Stimulated activated naive CD4-positive, alpha-beta T cell treated with Interleukin-2 at 50 U/mL for 16 hours (primary cell): ENCODE data around the gene B3GAT3.
"Not testable (repeated sequence)": the region's sequence is repeated elsewhere in the genome, so short reads cannot be mapped to it uniquely, and the experiment has no call there.

Source experiments
- DNase-seq: peaks from one replicate; lab custom pipeline; 2025; lab: John Stamatoyannopoulos, UW

B3GAT3 gene

DNA sequence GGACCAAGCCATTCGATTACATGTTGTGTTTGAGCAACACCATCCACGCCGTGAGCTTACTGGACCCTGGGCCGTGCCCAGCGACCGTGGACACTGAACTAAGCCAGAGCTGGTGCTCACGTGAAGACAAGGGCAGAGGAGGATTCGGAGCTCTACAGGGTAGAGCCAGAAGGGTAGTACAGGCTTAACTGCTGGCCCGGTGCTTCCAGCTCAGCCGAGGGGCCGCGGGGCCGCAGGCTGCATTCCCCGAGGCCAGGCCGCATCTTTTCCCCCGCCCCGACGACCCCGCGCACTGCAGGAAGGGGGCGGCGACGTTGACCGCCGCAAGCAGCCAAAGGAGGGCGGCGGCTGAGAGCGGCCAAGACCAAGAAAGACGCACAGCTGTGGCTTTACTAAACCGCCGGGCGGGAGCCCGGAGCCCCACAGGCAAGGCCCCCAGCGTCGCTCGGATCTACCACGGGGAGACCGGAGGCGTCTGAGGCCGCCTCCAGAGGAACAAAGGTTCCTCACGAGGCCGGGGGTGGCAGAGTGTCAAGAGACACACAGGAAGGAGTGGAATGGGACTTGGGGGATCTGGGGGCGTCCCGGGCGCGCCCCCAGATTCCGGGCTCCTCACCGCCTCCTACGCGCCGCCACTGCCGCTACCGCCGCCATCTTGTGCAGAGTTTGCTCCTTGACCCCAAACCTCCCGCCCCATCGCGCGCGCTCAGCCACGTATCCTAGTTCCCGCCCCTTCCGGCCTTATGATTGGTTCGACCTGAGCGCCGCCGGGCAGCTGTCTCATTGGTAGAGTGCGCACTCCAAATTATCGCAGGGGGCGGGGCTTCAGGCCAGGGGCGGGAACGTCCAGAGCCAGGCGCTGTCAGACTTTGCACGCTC lies 24.4 kb upstream of the B3GAT3 start, which contains the start of gene GANAB:
Gene GANAB, minus strand, starts transcription at position 668 of the 879 bp plus-strand sequence. Its CDS starts 14 bp downstream, at position 654.
- DNase-seq: peak; percentile 100

DNA sequence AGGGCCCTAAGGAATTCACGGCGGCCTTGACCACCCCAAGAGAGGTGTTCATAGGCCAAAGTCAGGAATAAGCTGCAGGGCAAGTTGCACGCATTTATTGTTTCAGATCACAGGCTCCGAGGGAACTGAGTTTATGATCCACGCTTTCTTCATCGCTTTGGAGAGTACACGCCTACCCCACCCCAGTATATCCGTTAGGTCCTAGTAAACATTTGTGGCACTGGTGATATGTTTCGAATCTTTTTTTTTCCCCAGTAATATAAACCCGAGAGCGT lies 23.8 kb upstream of the B3GAT3 start:
- DNase-seq: no peak

DNA sequence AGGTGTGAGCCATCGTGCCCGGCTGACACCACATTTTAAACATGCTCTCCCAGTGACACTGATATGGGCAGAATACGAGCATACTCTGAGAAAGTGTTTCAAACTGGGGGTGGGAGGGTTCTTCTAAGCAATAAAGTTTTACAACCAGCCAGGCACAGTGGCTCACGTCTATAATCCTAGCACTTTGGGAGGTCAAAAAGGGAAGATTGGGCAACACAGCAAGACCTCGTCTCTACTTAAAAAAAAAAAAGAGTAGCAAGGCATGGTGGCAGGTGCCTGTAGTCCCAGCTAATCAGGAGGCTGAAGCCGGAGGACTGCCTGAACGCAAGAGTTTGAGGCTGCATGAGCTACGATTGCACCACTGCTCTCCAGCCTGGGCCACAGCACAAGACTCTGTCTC lies 22.4 kb upstream of the B3GAT3 start:
- no peak for DNase-seq

DNA sequence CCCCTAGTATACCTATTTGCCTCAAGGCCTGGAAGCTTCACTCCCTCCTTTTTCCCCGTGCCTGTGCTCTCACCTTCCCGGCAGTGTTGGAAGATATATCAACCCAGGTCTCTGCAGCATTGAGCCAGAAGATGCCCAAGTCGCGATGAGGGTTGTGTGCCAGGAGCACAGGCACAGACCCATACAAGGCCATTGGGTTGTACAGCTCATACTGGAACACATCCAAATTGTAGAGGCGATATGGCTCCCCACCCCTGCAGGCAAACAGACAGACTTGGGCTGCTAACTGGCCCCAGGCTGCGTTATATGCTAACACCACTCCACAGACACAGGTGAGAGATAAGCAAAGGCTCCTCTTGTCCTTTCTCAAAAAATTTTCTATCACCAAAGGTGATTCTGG lies 10.7 kb upstream of the B3GAT3 start:
- no peak for DNase-seq

DNA sequence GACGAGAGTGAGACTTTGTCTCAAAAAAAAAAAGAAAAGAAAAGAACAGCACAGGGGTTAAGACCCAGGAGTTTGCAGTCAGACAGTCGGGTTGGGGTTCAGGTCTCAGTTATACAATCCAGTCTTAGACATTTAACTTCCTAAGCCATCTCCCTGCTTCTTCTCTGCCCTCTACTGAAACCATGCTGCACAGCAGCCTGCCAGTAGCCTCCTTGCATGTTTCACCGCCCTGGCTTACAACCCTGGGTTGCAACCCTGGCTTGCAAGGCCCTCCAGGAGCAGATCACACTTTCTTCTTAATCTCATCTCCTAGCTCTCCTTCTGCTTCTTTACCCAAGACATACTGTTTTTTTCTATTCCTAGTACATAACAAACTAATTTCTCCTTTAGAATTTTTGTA lies 5.9 kb upstream of the B3GAT3 start:
- no peak for DNase-seq

DNA sequence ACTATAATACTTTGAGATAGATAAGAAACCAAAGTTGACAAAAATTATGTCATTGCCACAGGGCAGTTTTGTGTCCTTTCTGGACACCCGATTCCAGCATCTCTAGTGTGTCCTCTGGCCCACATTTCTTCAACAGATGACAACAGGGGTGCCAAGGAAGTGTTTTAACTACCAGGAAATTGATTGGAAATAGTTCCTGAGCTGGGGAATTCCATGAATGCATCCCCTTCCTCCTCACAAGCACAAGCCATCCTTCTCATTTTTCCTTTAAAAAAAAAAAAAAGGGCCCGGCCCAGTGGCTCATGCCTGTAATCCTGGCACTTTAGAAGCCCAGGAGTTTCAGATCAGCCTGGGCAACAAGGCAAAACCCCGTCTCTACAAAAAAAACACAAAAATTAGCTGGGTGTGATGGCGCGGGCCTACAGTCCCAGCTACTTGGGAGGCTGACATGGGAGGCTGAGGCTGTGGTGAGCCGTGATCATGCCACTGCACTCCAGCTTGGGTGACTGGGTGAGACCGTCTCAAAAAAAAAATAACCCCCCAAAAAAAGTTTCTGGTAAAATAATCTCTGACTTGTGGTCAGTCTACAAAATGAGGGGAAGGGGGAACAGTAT lies 797 bp upstream of the B3GAT3 start:
- DNase-seq: no peak

DNA sequence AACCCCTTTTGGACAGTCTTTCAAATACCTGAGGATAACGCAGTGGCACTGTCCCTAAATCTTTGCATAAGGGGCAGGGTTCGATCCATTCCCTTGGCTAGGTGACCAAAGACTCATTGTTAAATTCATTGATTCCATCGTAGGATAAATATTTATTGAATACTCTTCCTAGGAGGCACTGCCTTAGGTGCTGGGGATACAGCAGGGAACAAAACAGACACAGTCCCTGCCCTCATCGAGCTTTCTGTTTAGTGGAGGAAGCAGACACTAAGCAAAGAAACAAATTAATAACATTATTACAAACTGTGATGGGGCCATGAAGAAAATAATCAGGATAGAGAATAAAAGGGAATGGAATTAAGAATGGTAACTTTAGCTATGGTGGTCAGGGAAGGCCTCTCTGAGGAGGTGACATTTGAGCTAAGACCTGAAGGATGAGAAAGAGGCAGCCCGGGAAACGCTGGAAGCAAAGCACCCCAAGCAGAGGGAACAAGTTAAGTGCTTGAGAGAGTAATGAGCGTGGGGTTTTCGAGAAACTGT lies 689 bp downstream of the B3GAT3 start:
- DNase-seq: no peak

DNA sequence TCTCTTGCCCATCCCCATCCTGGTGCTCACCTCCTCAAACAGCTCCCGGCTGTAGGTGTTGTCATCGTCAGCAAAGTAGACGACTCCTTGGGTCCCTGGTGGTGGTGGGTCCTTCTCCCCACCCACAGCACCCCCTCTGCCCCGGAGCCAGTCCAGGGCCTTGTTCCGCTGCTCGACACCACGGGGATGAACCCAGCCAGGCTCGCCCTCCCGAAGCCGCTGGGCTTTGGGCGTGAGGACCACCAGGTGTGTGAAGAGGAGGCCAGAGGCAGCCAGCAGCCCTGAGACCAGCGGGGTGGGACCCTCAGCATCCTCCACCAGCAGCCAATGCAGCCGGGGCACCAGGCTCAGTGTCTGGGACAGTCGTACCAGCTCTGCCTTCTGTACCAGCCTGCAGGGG lies 4.8 kb downstream of the B3GAT3 start:
- DNase-seq: not testable (repeated sequence)

DNA sequence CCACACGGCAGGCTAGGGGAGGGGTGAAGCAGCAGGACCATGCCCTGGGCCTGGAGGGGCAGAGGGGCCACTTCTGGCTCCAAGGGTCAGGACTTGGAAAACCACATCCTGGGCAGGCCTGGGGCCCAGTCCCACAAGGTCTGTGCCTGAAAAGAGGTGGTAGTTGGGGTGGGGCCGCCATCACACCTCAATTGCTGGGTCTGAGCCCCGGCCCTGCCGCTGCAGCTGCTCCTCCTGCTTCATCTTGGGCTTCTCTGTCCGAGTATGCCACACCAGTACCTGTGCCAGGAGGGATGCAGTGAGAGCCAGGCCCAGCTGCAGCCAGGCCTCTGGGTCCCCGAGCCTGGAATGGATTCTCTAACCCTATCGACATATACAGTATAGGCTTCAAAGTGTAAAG lies 6.3 kb downstream of the B3GAT3 start:
- DNase-seq: no peak

DNA sequence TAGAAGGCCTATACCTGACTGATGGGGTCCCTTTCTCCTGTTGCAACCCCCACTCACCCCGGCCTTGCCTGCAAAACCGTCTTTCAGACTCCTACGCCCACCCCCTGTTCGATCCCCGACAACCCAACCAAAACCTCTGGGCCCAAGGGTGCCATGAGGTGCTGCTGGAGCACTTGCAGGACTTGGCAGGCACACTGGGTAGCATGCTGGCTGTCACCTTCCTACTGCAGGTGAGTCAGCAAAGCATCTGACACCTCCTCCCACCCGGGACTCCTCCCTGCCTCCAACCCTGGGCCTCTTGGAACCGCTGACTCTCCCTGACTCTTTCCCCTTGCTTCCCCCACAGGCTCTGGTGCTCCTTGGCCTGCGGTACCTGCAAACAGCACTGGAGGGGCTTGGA lies 7.5 kb downstream of the B3GAT3 start:
- peak; percentile 45 for DNase-seq

DNA sequence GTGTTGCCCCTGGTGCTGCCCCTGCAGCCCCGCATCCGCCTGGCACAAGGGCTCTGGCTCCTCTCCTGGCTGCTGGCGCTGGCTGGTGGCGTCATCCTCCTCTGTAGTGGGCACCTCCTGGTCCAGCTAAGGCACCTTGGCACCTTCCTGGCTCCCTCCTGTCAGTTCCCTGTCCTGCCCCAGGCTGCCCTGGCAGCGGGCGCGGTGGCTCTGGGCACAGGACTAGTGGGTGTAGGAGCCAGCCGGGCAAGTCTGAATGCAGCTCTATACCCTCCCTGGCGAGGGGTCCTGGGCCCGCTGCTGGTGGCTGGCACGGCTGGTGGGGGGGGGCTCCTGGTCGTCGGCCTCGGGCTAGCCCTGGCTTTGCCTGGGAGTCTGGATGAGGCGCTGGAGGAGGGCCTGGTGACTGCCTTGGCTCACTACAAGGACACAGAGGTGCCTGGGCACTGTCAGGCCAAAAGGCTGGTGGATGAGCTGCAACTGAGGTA lies 8.5 kb downstream of the B3GAT3 start:
- DNase-seq: no peak

DNA sequence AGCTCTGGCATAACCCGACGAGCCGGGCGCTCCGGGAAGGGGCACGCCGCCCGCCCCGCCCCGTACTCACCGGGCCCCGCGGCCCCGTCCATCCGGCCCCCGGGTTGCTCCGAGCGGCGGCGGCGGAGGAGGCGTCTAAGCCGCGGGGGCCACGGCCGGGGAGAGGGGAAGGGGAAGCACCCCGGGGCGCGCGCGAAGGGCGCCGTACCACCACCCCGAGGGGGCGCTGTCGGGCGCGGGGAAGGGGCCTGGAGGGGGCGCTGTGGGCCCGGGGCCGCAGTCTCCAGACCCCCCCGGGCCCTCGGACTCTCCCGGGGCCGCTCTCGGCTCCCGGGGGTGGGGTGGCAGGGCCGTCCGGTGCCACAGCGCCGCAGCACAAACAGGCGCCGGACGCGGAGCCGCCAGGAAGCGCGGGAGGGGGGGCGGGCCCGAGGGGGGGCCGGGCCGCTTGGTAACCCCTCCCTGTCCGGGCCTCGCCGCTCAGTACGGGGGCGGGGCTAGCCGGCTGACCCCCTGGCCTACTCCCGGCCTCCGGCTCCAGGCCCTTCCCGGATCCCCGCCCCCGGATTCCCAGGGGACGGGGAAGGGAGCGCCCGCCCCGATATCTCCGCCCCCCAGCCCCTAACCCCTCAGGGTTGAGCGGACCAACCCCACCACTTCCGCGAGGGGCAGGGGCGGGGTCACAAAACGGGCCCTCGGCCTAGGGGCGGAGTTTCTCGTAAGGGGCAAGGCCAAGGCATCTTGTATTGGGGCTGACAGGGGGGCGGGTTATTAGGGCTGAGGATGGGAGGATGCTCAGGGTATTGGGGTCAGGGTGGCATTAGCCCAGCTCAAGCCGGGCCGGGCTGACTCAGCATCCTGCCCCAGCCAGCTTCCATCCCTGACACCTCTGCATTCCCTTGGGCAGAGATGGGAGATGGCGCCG lies 9.2 kb downstream of the B3GAT3 start, which contains the start of the genes EML3 and ROM1:
Gene EML3, minus strand, starts transcription at position 410 of the 925 bp plus-strand sequence. Its CDS starts 318 bp downstream, at position 92.
Gene ROM1, plus strand, starts transcription at position 892 of the 925 bp plus-strand sequence. Its CDS starts 25 bp downstream, at position 917.
- DNase-seq: peak; percentile 84

DNA sequence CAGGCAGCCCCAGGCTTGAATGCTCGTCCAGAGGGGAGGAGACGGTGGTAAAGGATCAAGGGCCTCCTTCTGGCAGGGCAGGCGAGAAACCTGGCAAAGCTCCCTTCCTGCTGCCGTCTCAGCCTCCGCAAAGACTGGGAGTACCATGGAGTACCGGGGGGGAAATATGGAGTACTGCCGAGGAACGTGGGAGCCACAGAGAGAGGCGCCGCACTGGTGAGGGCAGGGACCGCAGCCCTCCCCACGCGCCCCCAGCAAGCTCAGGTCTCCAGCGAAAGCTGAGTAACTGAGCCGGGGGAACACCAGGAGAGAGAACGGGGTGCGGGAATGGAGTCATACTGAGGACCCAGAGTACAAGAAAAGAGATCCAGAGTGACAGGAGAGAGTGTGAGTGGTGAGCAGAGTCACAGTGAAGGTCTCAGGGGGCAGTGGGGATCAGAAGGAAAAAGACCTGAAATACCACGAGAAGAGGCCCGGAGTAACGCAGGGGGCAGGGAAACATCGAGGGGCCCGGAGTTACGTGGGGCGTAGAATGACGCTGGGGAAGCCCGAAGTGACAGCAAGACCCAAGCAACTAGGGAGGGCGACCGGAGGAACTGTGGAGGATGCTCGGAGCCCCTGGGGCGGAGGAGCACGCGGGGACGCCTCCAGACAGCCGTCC lies 10.0 kb downstream of the B3GAT3 start:
- DNase-seq: peak; percentile 69

DNA sequence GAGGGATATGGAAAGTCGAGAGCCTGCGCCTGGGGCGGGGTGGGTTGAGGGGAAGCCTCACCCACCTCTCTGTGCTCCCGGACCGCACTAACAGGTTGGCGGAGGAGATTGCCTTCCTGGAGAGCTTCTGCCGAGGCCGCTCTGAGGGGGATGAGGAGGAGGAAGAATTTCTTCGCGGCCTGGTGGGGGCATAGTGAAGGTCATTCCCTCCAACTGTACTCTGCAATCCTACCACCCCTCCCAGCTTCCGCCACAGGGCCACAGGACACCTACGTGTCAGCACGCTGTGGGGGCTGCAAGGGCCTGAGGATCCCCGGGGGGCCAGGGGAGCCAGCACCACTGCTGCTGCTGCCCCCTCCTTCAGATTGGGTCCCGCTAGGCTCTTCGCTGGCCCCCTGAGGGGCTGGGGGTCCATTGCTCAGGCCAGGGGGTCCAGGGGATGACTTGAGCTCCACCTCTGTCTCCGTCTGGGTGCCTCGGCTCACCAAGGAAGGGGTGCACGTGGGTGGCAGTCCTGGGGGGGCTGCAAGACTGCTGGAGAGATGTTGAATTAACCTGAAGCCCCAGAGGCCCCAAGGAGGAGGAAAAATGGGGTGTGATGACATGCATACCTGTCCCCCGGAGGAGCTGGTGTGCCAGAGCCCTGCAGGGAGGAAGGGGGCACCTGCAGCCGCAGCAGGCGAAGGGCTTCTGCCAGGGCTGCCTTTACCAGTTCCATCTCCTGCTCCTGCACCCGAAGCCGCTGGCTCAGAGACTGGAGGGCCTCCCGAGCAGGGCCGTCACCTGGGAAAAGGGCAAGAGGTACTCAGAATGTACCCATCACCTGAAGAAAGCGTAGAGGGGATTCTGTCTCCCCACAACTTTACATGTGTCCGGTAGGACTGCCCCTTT lies 10.7 kb downstream of the B3GAT3 start:
- no peak for DNase-seq

DNA sequence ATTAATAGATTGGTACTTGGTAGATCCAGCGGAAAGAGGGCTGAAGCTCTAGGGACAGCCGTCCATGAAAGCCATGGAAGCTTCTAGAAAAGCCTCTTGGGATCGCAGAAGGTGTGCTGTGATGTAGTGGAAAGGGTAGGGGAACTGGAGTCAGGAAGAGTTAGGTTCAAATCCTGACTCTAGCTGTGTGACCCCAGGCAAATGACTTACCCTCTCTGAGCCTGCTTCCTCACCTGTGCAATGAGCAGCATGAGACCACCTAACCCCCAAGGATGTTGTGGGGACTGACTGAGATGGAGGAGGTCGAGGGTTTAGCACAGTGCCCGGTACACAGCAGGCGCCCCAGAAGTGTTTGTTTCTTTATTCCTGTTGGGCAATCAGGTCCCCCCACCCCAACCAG lies 11.4 kb downstream of the B3GAT3 start:
- DNase-seq: no peak

DNA sequence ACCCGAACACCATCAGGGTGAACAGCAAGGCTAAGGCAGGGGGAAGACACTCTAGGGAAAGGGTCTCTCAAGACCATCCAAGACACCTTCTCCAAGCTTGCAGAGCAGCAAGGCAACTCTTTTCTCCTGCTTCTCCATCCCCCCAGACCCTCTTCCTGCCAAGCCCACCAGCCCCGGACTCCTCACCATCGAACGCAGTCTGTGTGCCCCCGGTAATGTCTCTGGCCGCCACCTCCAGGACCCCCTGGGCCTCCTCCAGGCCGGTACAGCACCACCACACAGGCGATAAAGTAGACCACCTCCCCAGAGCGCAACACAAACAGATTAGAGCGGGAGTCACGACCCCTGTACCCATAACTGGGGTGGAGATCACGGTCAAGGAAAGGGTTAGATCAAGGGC lies 13.0 kb downstream of the B3GAT3 start:
- no peak for DNase-seq

DNA sequence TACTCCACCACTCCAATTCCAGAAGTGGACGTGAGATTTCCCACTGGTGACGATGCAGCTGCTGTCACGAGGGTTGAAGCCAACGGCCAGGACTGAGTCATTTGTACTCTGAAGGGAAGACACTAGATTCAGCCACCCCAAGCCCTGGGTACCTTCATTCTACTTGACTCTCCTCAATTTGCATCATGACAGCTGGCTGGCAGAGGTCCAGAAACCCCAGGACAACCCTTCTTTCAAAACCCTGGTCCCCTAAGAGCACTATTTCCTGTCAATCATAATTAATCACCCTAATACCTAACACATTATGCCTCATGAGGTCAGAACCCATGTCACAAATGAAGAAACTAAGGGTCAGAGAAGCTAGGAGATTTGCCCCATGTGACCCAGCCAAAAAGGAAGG lies 14.1 kb downstream of the B3GAT3 start:
- DNase-seq: no peak

DNA sequence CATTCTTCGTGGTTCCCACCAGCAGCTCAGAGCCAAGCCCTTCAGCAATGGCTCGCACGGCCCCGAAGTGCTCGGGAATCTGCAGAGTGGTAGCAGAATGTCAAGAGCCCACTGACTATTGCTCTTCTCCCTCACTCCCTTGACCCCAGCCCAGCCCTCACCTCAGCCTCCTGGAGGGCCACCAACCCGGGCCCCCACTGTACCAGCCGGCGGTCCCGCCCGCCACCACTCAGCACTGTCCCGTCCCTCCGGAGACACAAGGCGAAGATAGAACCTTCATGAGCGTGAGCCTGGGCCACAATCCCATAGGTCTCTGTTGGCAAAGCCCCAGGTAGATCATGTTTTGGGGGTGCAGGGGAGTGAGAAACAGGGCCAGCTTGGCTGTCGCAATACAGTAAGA lies 15.9 kb downstream of the B3GAT3 start:
- no peak for DNase-seq

DNA sequence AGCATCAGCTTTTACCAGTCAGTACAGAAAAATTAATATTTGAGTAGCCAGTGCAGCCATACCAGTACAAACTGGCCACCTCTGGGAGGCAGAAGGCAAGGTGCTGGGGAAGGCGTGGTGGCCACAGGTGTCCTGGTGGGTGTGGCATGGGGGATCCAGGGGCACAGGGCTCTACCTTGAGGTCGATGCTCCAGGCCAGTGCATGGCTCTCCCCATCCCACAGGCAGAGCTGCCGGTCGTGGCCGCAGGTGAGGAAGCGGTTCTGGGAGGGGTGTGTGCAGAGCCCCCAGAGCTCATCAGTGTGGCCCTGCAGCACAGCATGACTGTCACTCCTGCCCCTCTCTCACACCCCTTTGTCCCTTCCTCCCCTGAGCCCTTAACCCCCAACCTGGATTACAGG lies 16.3 kb downstream of the B3GAT3 start:
- no peak for DNase-seq

DNA sequence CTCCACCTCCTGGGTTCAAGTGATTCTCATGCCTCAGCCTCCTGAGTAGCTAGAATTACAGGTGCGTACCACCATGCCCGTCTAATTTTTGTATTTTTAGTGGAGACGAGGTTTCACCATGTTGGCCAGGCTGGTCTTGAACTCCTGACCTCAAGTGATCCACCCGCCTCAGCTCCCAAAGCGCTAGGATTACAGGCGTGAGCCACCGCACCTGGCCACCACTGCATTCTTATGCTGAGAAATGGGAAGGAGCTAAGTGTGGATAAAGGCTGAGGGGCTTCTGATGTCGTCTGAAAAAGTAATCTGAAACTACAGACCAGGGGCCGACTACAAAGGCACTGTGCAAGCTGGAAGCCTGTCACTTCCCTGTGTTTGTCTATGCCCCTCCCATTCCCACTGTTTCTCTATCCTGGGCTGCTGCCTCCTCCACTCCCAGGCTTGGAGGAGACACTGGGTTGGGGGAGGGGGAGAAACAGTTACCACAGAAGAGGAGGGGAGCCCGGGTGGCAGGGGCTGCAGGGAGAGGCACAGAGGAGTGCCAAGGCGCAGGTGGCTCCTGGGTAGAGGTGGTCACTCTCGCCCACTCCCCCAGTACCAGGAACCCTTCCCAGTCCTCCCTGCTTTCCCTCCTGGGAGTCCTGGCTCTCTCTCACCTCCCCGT lies 17.2 kb downstream of the B3GAT3 start:
- DNase-seq: no peak
